DND-41 (cell line): ENCODE data around the gene HDGFL3.

Source experiments
- CTCF ChIP-seq: IDR thresholded peaks from 2 replicates; pipeline ENCODE4 v1.5.1; 2012; ENCODE audit warnings: borderline replicate concordance, low read length, moderate library complexity, mild to moderate bottlenecking; ENCODE audit not compliant: poor library complexity, severe bottlenecking; ENCODE audit errors: extremely low read depth
- EZH2 ChIP-seq: IDR thresholded peaks from 3 replicates; pipeline ENCODE4 v1.6.1; 2012; ENCODE audit warnings: borderline replicate concordance, low read depth, mild to moderate bottlenecking, moderate library complexity, low read length, inconsistent platforms; ENCODE audit not compliant: severe bottlenecking

- TF ChIP-seq EZH2 (no peak), CTCF (no peak)
Measured at GRCh38 chr15:83178869-83179325, 28.7 kb downstream of the HDGFL3 start.
